Activated T-cell treated with anti-CD3 and anti-CD28 coated beads, Interleukin-2, amount 50 U/mL, for 48 hours (primary cell): ENCODE data around the gene ZNF326.

Source experiments
- DNase-seq, 2 experiments: peaks; one replicate each; pipeline ENCODE4 v3.0.0-alpha.2; 2020

ZNF326 gene

DNA sequence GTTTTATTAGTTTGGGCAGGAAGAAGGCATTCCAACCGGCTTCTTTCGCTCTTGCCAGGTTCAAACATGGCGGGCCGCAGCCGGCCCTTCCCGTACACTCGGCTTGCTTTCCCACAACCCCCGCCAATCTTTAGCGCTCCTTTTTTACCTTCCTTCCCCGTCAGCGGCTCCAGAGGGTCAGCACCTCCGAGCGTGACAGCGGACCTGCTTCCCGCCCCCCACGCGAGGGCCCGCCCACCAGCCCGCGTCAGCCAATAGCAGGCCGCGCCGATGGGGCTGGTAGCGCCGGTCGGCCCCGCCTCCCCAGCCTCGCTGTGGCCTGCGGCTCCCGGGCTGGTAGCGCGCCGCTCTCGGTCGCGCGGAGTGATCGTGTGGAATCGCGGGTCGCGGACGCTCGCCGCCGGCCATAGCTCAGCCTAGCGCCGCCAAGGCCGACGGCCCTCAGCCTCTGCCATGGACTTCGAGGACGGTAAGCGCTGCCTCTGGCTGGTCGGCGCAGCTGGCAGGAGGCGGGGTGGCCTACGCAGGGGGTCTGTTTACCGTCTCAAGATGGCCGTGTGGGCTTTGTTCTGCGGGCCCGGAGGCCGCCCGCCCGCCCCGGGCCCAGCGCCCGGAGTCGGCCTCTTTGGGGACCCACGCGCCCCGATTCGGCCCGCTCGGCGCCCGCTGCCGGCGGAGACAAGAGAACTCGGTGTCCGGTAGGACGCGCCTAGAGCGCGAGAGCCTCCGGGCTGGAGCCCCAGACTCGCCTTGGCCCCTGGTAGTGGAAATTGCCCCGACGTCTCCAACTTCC, at the start of gene ZNF326:
Gene ZNF326, plus strand, starts transcription at position 306 of the 793 bp plus-strand sequence. Its CDS starts 148 bp downstream, at position 454.
- DNase-seq: peak; percentile 98 to 99

DNA sequence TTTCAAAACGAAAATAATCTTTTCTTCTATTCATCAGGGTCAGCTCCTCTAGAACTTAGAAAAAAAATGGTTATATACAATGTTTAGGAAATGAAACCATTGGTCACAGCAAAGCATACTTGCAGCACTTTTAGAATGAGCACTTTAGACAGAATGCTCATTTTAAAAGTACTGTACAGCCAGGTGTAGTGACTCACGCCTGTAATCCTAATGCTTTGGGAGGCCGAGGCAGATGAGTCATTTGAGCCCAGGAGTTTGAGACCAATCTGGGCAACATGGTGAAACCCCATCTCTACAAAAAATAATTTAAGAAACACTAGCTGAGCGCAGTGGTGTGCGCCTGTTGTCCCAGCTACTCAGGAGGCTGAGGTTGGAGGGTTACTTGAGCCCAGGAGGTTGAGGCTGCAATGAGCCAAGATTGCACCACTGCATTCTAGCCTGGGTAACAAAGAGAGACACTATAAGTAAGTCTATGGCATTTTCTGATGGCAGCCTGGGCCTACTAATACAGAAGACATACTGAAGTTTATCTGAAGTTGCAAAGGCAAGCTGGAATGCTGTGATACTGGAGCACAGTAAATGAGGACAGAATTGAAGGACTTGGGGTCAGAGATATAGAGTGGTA, 48.9 kb upstream of the ZNF326 start:
- DNase-seq: peak in 1 of 2 experiments; percentile 28

DNA sequence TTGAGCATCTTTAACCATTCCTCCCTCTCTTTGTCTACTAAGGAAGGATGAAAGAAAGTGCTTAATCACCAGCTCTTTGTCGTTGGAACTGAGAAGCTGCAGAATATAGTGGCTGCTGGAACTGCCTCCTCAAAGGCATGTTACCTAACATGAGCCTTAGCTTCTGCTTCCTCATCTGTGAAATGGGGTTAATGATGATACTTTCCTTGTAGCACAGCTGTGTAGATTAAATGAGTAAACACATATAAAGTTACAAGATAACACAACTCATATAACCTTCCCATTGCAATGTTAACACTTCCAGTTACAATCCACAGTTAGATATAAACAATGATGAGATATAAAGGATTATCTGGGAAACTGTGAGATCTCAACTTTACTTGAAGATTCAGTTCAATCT, 48.4 kb upstream of the ZNF326 start:
- no peak for DNase-seq

DNA sequence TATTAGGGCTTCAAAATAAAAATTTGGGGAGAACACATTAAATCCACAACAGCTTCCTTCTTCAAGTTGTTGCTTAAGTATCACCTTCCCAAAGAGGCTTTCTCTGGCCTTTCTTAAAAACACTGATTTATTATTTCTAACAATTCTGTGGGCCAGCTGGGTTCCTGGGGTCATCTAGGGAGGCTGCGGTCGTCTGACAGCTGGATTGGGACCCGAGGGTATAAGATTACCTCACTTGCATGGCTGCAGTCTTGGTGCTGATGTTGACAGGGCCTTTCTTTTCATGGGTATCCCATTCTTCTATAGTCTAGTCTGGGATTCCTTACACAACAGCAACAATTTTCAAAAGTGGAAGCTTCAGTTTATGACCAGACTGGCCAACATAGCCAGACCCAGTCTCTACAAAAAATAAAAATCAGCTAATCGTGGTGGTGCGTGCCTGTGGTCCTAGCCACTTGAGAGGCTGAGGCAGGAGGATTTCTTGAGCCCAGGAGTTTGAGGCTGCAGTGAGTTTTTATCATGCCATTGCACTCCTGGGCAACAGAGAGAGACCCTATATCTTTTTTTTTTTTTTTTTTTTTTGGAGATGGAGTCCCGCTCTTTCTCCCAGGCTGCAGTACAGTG, 46.1 kb upstream of the ZNF326 start:
- no peak for DNase-seq

- no peak for DNase-seq
Measured at GRCh38 chr1:89949991-89950624, 44.8 kb upstream of the ZNF326 start.

- no peak for DNase-seq
Measured at GRCh38 chr1:89950703-89951102, 44.2 kb upstream of the ZNF326 start.

- DNase-seq: no peak
Measured at GRCh38 chr1:89951766-89952604, 42.9 kb upstream of the ZNF326 start.

- peak; percentile 31 to 36 for DNase-seq
Measured at GRCh38 chr1:89952605-89953130, 42.2 kb upstream of the ZNF326 start.

DNA sequence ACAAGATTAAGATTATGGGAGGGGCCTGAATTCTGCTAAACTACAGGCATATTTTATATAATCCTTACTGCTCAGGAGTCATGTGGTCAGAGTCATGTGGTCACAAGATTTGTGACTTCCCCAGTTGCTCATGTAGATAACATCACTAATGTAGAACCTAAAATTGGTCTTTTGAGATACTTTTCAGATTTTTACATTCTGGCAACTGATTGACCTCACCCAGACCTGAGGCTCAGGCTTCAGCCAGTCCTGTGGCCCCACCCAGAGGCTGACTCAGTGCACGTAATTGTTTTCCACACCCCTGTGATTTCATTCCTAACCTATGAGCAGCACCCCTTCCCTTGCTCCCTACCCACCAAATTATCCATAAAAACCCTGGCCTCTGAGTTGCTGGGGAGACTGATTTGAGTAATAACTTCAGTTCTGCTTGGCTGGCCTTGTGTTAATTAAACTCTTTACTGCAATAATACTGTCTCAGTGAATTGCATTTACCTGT, 41.7 kb upstream of the ZNF326 start:
- DNase-seq: peak; percentile 49 to 53

DNA sequence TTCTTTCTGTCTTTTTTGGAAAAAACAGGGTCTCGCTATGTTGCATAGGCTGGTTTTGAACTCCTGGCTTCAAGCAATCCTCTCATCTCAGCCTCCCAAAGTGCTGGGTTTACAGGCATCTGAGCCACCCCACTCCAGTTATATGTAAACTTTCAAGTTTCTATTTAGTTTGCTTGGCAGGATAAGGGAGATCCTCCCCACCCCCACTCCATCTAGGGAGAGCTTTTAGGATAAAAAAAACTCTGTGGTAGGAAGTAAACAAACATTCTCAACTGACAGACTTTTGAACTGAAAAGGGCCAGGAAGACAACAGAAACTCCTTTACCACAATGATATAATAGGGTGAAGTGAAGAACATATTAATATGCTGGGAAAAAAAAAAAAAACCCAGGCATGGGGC, 41.0 kb upstream of the ZNF326 start:
- DNase-seq: no peak

DNA sequence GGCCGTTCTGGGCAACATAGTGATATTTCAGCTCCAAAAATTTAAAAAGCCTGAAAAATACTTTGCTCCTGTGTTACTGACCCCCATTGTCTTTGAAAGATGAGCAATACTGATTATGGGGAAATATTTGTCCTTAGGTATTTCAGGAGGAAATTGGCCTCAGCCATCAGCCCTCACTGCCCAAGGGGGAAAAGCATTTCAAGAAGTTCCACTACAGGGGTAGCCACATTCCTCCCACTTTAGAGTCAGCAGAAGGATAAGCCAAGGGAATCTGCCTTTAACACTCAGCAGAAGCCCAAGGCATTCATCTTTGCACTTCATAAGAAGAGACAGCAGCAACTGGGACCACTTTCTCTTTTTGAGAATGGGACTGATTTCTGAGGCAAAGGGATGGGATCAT, 40.5 kb upstream of the ZNF326 start:
- no peak for DNase-seq

DNA sequence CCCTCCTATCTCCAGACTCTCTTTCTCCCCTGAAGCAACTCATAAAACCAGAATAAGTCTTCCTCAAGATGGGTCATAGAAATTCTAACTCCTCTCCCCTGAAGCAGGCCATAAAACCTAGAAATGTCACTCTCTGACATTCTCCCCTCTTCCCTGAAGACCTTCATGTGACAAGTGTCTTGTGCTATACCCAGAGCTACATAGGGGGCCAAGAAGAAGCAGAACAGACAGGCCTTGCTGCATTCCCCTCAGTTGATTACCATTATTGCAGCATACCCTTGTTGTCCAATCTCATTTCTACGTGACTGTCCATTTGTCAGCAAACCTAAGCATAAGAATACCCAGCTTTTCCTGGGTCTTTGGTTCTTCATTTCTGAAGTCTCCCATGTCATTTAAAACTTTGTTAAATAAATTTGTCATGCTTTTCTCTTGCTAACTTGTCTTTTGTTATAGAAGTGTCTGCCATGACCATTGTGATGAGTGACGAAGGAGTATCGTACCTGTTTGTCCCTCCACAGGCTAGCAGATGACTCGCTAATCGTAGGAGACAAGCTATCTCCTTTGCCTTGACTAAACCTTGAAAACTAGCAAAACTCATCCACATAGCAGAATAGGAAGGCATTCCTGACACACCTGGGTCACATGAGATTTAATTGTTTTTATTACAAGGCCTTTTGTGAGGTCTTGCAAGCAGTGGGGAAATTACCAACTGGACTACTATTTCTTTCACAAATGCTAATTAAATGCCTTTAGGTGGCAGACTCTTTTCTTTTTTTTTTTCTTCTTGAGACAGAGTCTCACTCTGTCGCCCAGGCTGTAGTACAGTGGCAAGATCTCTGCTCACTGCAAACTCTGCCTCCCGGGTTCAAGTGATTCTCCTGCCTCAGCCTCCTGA, 39.4 kb upstream of the ZNF326 start:
- DNase-seq: no peak

- no peak for DNase-seq
Measured at GRCh38 chr1:89957107-89957506, 37.8 kb upstream of the ZNF326 start.

DNA sequence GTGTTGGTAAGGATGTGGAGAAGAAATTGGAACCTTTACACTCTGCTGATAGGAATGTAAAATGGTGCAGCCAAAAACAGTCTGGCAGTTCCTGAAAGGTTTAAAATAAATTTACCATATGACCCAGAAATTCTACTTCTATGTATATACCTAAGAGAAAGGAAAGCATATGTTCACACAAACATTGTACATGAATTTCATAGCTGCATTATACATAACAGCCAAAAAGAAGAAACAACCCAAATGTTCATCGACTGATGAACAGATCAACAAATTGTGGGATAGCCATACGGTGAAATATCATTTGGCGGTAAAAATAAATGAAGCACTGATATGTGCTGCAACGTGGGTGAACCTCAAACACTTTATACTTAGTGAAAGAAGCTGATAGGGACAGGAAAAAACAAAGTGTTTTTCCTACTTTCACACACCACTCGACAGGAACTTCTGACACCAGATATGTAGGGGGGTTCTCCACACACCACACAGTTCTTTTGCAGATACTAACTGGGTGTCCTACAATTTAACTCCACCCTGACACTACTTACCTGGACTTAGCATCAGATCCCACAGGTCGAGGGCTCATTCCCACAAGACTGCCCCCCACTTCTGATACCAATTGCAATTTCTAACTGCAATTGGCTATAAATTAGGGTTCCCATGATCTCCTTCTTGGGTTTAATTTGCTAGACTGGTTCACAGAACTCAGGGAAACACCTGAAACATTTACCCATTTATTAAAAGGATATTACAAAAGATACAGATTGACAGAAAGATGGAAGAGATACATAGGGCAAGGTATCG, 35.9 kb upstream of the ZNF326 start:
- no peak for DNase-seq

- DNase-seq: no peak
Measured at GRCh38 chr1:89959719-89960118, 35.2 kb upstream of the ZNF326 start.

GRCh38 chr1:89962024-89962741, 32.7 kb upstream of the ZNF326 start:
- no peak for DNase-seq

GRCh38 chr1:89962742-89963075, 32.2 kb upstream of the ZNF326 start:
- no peak for DNase-seq

DNA sequence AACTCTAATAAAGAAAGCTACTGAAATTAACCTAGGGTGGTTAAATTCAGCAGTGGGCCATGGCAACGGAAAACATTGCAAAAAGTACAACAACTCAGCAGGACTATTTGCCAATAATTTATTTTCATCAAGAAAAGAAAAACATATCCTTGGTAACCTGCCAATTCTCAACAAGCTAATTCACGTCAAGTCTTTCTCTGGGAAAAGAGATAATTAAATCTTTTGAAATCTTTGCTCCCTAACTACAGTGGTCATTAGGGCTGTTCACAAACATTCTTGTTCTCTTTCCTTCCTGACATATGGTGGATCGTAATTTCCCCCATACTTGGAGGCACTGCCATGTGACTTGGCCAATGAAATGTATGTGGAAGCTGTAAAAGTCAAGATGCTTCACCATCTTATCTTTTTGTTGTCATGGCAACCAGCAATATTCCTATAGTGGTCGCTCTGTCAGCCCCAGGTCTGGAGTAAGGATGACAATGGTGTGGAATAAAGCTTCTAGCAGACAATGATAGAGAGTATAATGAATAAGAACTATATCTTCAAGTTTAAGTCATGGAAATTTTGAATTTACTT, 29.6 kb upstream of the ZNF326 start:
- no peak for DNase-seq

GRCh38 chr1:89966656-89967055, 28.3 kb upstream of the ZNF326 start:
- DNase-seq: no peak
